HTERT RPE-1 (cell line): ENCODE measurements around the gene MPG.

Experiments
- in situ Hi-C: fragments of 300-500 bp; cut with MboI; formaldehyde crosslinking; loops from 4 replicates; pipeline ENCODE4 v1.14.3; 2020; ENCODE audit warnings: low sequenced_read_pairs

Gene MPG

GRCh38 chr16:66309-67182 is 11.5 kb upstream of the MPG start:
- in situ Hi-C loops = no loop called here

DNA sequence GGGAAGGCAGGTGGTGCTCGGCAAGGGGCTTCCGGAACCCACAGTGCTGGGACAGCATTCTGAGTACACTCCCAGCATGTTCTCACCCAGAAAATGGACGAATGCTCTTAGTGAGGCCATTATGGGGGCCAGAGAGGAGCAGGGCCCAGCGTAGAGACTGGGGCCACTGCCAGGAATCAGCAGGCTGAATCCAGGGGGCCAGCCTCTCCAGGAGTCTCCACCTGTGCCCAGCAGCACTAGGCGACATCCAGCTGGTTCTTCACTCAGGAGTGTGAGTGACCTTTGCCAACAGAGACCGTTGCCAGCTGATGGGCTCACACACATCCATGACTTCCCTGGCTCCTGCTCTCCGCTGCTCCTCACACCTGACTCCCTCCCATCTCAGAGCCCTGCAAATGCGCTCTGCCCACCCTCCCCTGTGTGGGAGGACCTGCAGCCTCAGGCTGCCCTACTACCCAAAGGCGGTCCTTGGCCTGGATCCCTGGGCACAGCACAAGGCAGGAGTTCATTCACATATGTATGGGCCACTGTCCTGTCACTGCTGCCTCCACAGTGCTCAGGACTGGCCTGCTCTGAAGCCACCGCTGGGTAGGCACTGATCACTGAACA is 10.7 kb upstream of the MPG start:
- in situ Hi-C loops = no loop called here

GRCh38 chr16:67884-68789 is 9.9 kb upstream of the MPG start:
- in situ Hi-C loops = no loop called here

DNA sequence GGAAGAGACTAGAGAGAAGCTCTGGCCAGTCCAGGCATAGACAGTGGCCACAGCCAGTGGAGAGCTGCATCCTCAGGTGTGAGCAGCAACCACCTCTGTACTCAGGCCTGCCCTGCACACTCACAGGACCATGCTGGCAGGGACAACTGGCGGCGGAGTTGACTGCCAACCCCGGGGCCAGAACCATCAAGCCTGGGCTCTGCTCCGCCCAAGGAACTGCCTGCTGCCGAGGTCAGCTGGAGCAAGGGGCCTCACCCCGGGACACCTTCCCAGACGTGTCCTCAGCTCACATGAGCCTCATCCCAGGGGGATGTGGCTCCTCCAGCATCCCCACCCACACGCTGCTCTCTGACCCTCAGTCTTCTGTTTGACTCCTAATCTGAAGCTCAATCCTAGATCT is 8.8 kb upstream of the MPG start:
- in situ Hi-C loops = no loop called here

DNA sequence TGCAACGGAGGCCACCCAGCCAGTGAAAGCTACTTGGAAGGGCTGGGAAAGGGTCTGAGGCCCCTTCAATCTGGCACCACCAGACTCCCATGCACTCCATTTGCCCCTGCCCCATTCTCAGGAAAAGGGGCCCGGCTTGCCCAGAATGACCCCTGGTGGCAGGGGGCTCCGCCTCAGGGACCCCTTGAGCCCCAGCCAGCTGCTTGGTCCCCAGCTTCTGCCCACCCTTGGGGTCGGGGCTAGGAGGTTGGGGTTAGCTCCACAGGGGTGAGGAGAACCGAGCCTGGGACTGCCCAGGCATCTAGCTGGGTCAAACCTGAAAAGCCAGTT is 6.8 kb upstream of the MPG start:
- in situ Hi-C loops = no loop called here

- in situ Hi-C loops = no loop called here
Measured at GRCh38 chr16:71540-72401, 6.3 kb upstream of the MPG start.

DNA sequence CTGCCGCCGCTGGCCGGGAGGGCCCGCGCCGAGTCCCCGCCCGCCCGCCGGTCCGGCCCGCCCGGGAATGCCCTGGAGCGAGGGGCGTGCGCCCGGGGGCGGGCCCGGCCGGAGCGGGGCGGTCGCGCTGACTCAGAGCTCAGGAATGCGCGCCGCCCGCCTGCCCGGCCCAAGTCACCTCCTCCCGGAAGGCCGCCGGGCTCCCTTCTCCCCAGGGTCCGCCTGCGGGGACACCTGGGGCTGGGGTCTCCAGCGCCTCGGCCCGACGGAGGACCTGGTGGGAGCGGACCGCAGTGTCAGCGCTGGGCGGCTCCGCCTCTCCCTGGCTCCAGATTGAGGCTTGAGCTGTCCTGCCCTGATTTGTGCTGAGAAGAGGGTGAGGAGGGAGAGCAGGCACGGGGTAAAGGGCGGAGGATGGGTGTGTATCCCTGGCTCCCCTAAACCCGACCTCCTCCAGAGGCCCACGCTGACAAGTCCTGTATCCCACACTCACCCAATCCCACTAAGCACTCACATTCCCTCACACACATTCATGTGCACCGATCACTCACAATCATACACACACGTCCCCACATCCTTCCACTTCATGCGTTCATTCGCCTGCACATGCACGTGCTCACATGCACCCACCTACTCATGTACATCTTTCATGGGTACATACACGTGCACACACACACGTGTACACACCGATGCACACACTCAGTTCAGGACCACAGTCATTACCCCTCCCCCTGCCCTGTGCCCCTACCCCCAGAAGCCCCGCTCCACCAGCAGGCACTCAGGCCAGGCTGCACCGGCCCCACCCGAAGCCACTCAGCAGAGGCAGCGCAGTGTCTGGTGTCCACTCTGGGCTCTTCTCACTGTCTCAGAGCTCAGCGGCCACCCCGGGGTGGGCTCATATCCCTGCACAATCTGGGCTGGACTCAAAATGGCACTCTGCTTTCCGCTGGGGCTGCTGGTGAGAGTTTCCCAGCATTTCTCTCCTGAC is 5.2 kb upstream of the MPG start, which contains the start of gene RHBDF1:
Gene RHBDF1, minus strand, starts transcription at position 71 of the 988 bp plus-strand sequence. CDS start 7,616 bp downstream, outside the sequence.
- in situ Hi-C loops = no loop called here

- in situ Hi-C loops = no loop called here
Measured at GRCh38 chr16:74051-74746, 3.8 kb upstream of the MPG start.

- in situ Hi-C loops = no loop called here
Measured at GRCh38 chr16:74747-75334, 3.2 kb upstream of the MPG start.

DNA sequence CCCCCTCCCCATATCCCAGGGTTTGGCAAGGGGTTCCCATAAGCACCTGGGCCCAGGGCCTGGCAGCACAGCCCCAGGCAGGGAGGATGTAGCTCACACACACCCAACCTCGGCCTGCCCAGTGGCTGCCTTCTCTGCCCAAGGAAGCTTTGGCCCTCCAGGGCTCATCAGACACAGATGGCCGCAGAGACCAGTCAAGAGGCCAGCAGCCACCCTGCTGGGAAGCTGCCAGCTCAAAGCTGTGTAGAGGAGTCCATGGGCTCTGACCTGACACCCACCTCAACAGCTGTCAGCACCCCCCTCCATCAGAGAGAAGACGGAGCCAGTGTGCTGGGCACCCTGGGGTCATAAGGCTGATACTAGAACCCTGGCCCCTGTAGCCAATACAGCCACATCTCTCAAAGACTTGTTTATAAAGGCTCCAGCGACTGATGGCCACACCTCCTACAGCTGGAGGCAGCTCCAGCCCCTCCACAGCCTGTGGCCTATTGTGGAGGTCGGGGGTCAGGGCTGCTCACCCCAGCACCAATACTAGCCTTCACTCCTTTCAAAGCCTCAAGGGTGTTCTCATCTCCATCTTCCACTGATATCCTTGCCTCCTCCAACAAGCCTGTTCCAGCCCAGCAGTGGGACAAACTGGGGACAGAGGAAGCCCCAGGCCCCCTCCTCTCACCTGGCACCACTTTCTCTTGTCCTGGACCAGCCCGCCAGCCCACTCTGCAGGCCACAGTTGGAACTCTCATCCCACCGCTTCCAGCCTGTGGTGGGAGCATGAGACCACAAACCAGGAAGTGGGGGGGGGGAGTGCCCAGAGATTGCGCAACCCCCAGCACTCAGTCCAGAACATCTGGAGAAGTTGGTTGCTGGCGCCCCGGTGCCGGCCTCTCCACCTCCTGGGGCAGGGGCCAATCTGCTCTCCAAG is 2.2 kb upstream of the MPG start:
- in situ Hi-C loops = no loop called here

GRCh38 chr16:76535-77272 is 1.3 kb upstream of the MPG start:
- in situ Hi-C loops = no loop called here

DNA sequence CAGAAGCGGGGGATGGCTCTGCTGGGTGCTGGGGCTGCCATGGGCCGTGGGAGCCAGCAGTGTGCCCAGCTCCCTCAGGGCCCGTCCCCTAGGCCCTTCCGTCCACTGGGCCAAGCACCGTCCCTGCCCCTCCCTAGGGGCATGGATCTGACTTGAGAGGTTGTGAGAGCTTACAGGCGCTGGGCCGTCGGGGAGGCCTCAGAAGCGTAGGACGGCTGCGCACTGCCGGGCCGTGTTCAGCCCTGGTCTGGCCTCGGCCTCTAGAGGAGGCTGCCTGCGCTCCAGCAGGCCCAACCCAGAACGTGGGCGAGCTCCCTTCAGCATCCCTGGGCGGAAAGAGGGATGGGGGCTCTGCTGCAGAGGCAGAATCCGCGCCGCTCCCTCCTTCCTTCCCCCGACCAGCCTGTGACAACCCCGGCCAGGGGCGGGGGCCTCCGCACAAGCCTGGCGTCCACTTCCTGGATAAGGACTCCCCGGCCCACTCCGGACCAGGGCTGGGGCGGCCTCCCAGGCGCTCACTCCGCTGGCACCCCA is 685 bp upstream of the MPG start:
- in situ Hi-C loops = no loop called here

DNA sequence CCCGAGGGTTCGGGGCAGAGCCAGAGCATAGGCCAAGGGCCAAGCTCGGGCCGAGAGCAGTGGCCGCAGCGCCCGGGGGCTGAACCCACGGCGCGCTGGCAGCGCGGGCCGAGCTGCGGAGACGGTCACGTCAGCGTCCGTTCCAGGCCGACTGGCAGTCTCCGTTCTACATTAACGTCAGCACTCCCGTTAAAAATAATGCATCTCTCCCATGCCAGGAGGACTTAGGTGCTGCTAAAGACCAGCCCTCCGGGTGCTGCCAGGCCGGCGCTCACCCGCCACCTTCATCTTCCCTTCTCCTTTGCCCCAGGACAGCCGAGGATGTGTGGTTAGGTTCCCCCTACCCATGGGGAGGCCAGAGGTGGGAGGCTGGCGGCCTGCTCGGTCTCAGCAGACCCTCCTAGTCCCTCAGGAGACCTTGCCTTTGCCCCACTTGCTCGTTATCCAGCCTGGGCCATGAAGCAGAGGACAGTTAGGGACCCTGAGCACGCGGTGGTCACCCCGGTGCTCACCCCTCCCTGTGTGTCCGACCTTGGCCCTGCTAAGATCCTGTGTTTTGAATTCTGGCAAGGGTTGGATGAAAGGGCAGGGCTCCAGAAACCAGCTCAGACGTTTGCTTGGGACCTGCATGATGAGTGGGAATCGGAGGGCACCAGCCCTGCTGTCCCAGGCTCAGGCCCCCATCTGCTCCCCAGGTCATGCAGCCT is 572 bp downstream of the MPG start:
- in situ Hi-C loops = no loop called here

- in situ Hi-C loops = no loop called here
Measured at GRCh38 chr16:79151-80054, 1.4 kb downstream of the MPG start.
